Medulla oblongata (tissue), 1 donor: Measurements from ENCODE around the gene KCNJ15.

Source experiments
- DNase-seq: peaks from one replicate; pipeline ENCODE4 v3.0.0-alpha.2; 2015; ENCODE audit errors: extremely low spot score

Gene KCNJ15

DNA sequence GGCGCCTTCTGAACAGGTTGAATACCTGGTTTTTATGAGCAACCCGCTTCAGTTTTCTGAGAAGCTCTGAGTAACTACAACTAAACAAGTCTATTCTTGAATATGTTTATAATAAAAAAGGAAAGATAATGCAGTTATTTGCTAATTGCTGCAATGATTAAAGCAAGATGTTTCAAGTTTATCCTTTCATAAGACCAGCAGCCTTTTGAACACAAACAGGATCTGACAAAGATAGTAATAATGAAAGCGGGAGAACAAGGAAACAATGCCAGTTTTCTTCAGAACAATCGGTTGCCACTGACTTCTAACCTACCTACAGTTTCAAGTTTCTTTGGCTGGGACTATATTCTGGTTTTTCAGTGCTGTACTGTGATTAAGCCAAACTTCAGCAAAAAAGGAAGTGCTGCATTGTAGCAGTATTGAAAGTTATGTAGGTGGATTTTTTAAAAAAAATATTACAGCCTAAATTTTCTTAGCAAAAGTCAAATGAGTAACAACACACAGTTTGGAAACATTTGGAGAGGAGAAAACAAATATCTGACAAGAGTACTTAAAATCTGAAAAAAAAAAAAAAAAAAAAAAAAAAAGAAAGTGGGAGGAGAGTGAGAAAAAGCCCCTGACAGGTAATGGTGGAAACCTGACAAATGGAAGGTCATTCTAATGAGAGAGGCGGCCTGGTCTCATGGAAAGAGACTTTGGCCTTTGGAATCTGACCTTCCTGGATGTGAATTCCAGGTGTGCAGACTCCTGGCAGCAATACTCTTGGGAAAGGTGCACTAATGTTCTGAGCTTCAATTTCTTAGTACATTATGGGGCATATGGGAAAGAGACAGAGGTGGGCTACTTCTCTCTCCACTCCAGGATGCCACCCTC is 11.4 kb downstream of the KCNJ15 start:
- no peak for DNase-seq

- DNase-seq: no peak
These were observed 12.2 kb downstream of the KCNJ15 start for GRCh38 chr21:38268864-38269575.

GRCh38 chr21:38269576-38269936 is 12.8 kb downstream of the KCNJ15 start:
- no peak for DNase-seq

DNA sequence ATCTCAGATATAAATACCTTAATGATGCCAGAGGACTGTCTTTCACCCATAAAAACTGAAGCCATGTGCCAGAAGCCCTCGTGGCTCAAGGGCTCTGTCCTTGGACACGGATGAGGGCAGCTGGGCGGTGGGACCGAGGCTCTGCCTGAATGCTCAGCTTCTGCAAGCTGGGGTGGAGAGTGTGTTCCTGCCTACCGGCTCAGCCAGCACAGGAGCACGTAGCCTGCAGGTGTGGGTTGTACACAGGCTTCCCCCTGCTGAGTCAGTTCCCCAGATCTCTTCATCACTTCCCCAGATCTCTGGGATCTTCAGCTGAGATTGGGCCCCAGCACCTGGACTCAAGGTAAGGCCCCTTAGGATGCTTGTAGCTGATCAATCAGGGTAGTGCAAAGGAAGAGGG is 15.4 kb downstream of the KCNJ15 start:
- no peak for DNase-seq

- DNase-seq: no peak
These were observed 17.2 kb downstream of the KCNJ15 start for GRCh38 chr21:38273745-38274542.

GRCh38 chr21:38277501-38278131 is 20.8 kb downstream of the KCNJ15 start:
- DNase-seq: no peak

DNA sequence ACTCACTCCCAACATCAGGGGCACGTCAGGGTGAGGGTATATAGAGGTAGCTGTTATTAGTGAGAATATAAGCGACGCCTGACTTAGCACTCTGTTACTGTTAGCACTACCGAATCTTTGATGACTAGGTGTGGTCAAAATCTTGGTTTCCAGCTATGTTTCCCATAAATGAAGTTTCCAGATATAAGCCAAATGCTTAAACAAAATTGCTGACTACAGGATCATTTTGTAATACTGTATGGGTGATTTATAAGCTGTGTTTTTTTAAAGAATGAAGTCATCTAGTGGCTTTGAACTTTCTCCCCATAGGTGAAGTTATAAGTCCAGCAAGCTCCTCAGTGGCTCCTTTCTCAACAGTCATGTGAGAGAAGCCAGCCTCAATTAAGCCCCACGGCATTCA is 23.7 kb downstream of the KCNJ15 start:
- DNase-seq: no peak

DNA sequence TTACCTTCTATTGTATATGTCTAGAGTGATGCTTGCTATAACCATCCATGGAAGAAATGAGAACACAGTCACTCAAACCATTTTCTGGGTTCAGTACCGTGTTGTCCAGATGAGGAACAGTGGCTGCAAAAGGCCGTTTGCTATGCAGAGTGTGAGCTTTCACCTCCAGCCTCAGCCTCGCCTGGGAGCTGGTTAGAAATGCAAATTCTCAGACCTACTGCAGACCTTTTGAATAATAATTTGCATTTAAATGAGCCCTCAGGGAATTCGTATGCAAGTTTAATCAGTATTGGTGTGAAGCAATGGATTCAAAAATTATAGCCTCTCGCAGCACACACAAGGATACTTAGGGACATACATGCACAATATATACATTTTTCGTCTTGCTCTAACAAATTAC is 24.1 kb downstream of the KCNJ15 start:
- no peak for DNase-seq

GRCh38 chr21:38282921-38283320 is 26.1 kb downstream of the KCNJ15 start:
- DNase-seq: no peak

DNA sequence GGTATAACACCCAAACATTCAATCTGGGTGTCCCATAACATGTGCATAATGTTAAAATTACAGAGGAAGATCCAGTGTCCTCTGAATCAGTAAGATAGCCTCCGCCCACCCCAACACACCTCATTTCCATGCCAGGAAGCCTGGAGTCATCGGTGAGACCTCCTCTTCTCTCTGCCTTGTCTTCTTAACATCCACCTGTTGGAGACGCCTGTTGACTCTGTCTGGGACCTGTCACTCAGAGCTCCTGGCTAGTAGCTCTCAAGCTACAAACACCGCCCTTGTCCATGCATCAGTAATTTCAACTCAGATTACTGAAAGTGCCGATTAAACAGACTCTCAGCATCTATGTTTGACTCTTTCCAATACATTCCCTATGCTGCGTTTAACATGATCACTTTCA is 27.4 kb downstream of the KCNJ15 start:
- DNase-seq: no peak

GRCh38 chr21:38286739-38287471 is 30.1 kb downstream of the KCNJ15 start:
- no peak for DNase-seq

- DNase-seq: no peak
These were observed 30.7 kb downstream of the KCNJ15 start for GRCh38 chr21:38287476-38287875.

DNA sequence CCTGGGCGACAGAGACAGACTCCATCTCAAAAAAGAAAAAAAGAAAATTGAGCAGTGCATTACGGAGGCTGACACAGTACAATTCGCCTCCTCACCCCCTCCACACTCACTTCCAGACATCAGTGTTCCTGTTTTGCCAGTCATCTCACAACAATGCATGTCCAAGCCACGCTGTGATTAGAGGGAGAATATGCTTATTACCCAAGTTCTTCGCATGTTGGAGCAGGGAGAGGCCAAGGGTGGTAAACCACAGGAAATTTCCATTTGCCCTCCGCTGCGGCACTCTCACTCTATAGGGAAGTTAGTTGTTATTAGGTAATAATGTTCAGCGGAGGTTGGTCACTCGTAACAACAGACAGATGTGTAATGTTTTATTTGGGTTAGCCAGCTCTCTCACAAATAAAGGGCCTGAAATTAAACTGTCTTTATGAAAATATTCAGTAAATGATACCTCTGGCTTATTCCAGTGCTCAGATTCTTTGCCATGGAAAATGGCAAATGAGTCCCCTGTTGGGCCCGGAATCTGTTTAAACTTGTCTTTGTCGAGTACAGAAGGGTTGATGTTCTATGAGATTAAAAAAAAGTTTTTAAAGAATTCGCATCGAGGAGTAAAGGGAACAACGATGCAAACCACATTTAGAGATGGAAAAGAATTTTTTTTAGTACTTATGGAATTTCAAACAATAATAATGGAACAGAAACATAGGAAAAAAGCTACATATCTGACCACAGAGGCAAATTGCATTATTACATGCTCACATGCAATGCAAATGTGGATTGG is 33.1 kb downstream of the KCNJ15 start:
- DNase-seq: no peak

DNA sequence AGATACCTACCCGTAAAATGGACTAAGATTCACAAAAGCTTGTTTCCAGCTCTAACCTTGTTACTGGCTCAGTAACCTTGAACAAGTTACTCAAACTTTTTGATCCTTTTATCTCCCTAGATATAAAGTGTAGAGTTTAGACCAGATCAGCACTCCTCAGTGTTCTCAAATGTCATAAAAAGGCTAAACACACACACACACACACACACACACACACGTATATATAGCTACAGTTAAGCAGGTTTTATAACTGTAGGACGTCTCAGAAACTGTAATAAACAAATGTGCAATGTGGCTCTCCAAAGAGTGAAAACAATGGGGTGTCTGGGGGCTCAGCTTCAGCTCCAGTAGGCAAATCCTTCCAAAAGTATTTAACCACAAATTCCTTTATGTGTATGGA is 34.0 kb downstream of the KCNJ15 start:
- DNase-seq: no peak

GRCh38 chr21:38291874-38292273 is 35.1 kb downstream of the KCNJ15 start:
- DNase-seq: no peak

DNA sequence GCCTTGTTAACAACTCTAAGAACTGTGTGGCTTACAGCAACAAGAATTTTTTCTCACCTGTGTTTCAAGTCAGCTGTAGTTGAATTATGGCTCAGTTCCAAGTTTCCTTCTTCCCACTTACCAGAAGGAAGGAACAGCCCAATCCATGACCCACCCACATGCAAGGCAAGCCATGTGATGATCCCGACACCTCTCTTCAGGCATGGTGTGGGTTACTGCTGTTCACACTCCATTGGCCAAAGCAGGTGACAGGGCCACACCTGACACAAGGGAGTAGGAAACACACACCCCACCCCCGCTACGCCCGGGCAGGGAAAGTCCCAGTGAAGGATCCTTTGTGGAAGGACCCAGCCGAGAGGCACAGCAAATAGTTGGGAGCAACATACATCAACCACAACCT is 36.3 kb downstream of the KCNJ15 start:
- DNase-seq: no peak

DNA sequence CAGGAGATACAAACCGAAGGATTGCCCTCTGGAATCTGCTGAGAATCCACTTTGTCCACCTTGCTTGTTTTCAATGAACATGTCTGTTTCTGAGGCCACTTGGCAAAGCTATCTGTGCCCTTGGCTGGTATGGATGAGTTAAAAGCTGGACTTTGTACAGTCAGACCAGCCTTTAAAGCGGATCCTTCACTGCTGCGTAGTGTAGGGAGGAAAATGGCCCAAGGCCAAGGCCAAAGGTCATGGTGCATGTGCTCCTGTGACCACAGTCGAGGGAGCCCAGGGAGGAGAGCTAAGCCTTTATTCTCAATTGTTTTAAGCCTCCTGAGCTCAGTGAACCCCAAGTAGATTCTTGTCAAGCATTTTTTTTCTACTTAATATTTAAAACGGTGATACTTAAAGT is 37.0 kb downstream of the KCNJ15 start:
- DNase-seq: no peak

DNA sequence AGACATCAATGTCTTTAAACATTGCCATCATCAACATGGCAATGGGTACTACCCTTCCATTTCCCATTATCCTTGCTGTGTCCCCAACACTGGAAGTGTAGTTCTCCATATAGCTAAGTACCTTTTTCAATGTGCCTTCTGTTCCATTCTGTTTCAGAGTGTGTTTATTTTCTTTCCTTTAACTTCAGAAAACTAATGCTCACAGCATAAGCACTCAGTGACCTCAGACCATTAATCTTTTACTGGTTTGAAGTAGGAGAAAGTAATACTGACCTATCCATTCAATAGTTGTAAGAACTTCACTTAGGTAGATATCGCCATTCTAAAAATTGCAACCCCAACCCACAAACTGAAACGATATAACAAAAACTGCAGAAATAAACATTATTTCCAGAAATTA is 37.8 kb downstream of the KCNJ15 start:
- no peak for DNase-seq

GRCh38 chr21:38295997-38296764 is 39.4 kb downstream of the KCNJ15 start:
- DNase-seq: no peak

DNA sequence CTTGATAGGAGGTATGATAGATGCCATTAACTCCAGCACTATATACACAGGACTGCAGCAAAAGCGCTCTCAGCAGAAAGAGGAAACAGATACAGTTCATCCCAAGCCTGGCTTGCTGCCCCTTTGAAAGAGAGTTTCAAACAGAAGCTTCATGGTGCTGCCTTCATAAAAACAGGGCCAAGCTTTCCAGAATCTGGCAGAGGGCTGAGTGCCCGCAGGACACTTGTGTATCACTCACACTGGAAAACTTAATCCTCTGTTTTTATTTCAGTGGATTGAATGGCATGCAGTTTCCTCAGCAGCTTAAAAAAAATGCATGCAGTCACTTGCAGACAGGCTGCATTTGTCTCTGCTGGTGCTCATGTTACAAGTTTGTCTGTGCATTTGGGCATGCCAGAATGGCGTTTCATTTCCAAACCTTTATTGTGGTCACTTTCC is 40.4 kb downstream of the KCNJ15 start:
- DNase-seq: peak; percentile 28
